NOMO-1 treated with dmso at 0.1 percent for 144 hours (cell line): ENCODE data around the gene KIAA0513.

Source experiments
- DNase-seq: peaks from one replicate; lab custom pipeline; 2025; ENCODE audit not compliant: unreplicated experiment; lab: John Stamatoyannopoulos, UW

Gene KIAA0513

GRCh38 chr16:85066346-85066885 is 38.8 kb downstream of the KIAA0513 start:
- no peak for DNase-seq

- no peak for DNase-seq
These were observed 39.4 kb downstream of the KIAA0513 start for GRCh38 chr16:85067024-85067423.

- DNase-seq: no peak
These were observed 39.8 kb downstream of the KIAA0513 start for GRCh38 chr16:85067426-85067825.

- DNase-seq: peak; percentile 70
These were observed 41.2 kb downstream of the KIAA0513 start for GRCh38 chr16:85068746-85069145.

- no peak for DNase-seq
These were observed 41.6 kb downstream of the KIAA0513 start for GRCh38 chr16:85069171-85069570.

- no peak for DNase-seq
These were observed 44.7 kb downstream of the KIAA0513 start for GRCh38 chr16:85072076-85072860.

- no peak for DNase-seq
These were observed 45.4 kb downstream of the KIAA0513 start for GRCh38 chr16:85072947-85073346.

GRCh38 chr16:85074225-85074914 is 46.8 kb downstream of the KIAA0513 start:
- no peak for DNase-seq

GRCh38 chr16:85075236-85075924 is 47.8 kb downstream of the KIAA0513 start:
- DNase-seq: no peak

- no peak for DNase-seq
These were observed 49.4 kb downstream of the KIAA0513 start for GRCh38 chr16:85077039-85077438.

GRCh38 chr16:85077576-85078125 is 50.1 kb downstream of the KIAA0513 start:
- no peak for DNase-seq

GRCh38 chr16:85078226-85078625 is 50.6 kb downstream of the KIAA0513 start:
- DNase-seq: no peak

- no peak for DNase-seq
These were observed 51.4 kb downstream of the KIAA0513 start for GRCh38 chr16:85078952-85079351.

- no peak for DNase-seq
These were observed 52.4 kb downstream of the KIAA0513 start for GRCh38 chr16:85079785-85080570.

- no peak for DNase-seq
These were observed 53.4 kb downstream of the KIAA0513 start for GRCh38 chr16:85081038-85081437.

GRCh38 chr16:85081765-85082164 is 54.2 kb downstream of the KIAA0513 start:
- DNase-seq: no peak

- no peak for DNase-seq
These were observed 54.8 kb downstream of the KIAA0513 start for GRCh38 chr16:85082173-85083050.

- no peak for DNase-seq
These were observed 55.5 kb downstream of the KIAA0513 start for GRCh38 chr16:85083051-85083639.

- DNase-seq: no peak
These were observed 57.4 kb downstream of the KIAA0513 start for GRCh38 chr16:85084841-85085510.
